Measurements from ENCODE around the gene RNU7-1.
A peak's percentile ranks its signal among the peaks of the same experiment; 100 is the strongest.

The RNU7-1 gene

DNA sequence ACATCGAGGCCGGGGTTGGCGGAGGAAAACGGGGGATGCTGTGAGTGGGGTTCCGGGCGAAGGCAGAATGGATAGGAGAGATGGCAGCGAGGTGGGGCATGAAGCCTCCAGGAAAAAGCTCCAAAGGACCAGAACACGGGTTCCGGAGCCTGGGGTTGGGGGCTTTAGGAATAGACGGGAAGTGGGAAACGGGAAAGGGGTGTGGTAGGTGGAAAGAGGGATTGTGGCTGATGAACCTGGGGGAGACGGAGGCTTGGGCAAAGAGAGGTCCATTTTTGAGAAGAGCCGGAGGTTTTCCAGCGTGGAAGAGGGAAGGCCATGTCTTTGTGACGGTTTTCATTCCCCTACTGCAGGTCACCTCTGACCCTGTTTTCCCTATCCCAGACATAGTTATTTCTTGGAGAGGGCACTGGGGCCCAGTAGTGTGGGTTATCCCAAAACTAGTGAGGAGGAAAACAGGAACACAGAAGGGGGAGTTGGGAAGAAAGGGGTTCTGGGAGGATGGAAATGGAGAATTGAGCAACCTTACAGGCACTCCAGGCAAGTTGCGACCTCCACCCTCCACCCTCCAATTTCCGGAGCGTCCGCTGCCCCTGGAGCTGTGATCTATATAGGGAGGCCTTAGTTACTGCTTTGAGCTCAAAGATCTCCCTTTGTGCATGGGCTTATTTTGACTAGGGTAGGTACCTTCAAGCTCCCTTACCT is 14.8 kb upstream of the RNU7-1 start:
- peaks cover 59% of the 10 kb centered on the region for H3K4me1 ChIP-seq (ENCODE audit: insufficient read depth, low read length)
- no peak for TF ChIP-seq EZH2 (IDR thresholded peaks at IDR 0.05; ENCODE audit: borderline replicate concordance, low read depth, low read length, severe bottlenecking)
- TF ChIP-seq, protein P1, sequence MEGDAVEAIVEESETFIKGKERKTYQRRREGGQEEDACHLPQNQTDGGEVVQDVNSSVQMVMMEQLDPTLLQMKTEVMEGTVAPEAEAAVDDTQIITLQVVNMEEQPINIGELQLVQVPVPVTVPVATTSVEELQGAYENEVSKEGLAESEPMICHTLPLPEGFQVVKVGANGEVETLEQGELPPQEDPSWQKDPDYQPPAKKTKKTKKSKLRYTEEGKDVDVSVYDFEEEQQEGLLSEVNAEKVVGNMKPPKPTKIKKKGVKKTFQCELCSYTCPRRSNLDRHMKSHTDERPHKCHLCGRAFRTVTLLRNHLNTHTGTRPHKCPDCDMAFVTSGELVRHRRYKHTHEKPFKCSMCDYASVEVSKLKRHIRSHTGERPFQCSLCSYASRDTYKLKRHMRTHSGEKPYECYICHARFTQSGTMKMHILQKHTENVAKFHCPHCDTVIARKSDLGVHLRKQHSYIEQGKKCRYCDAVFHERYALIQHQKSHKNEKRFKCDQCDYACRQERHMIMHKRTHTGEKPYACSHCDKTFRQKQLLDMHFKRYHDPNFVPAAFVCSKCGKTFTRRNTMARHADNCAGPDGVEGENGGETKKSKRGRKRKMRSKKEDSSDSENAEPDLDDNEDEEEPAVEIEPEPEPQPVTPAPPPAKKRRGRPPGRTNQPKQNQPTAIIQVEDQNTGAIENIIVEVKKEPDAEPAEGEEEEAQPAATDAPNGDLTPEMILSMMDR (IDR thresholded peaks at IDR 0.05; ENCODE audit: borderline replicate concordance, extremely low read depth, low read length, poor library complexity, severe bottlenecking): no peak
- peak overlapping the region; percentile 21 for H2AFZ ChIP-seq (ENCODE audit: low read depth, low read length)
- H3K79me2 ChIP-seq (ENCODE audit: insufficient read depth, low read length): peaks cover 58% of the 10 kb centered on the region
- no peaks in the 10 kb centered on the region for H3K27me3 ChIP-seq (ENCODE audit: insufficient read depth, low read length, poor library complexity)
- DNase-seq (no peak), ATAC-seq (ENCODE audit: insufficient read depth, low read depth) (no peak)
- H4K20me1 ChIP-seq (ENCODE audit: insufficient read depth, low read length): peaks cover 13% of the 10 kb centered on the region; the same call in 1 of the 2 replicates
- H3K9ac ChIP-seq (ENCODE audit: low read depth, low read length): peak overlapping the region; percentile 70
- H3K9me3 ChIP-seq (ENCODE audit: insufficient read depth, low read length, severe bottlenecking): no peaks in the 10 kb centered on the region
- H3K27ac ChIP-seq (ENCODE audit: low read length): peak overlapping the region; percentile 71
- peaks cover 13% of the 10 kb centered on the region for H3K36me3 ChIP-seq (ENCODE audit: insufficient read depth, low read length)
- peak overlapping the region; percentile 75 to 83 for H3K4me3 ChIP-seq (ENCODE audit: low read depth in 1 of 2, low read length in 2 of 2)
- peak overlapping the region; percentile 90 for H3K4me2 ChIP-seq (ENCODE audit: insufficient read depth, low read length)

- H3K79me2 ChIP-seq (ENCODE audit: insufficient read depth, low read length): peaks cover 63% of the 10 kb centered on the region
- peaks cover 13% of the 10 kb centered on the region; the same call in 1 of the 2 replicates for H4K20me1 ChIP-seq (ENCODE audit: insufficient read depth, low read length)
- no peaks in the 10 kb centered on the region for H3K9me3 ChIP-seq (ENCODE audit: insufficient read depth, low read length, severe bottlenecking)
- H3K27ac ChIP-seq (ENCODE audit: low read length): peak overlapping the region; percentile 71
- DNase-seq (no peak), ATAC-seq (ENCODE audit: insufficient read depth, low read depth) (no peak)
- peak overlapping the region in 1 of 2 experiments; percentile 83; a peak in 3 of 4 replicates for H3K4me3 ChIP-seq (ENCODE audit: low read depth in 1 of 2, low read length in 2 of 2)
- no peak overlapping the region for H2AFZ ChIP-seq (ENCODE audit: low read depth, low read length)
- peaks cover 19% of the 10 kb centered on the region for H3K36me3 ChIP-seq (ENCODE audit: insufficient read depth, low read length)
- peaks cover 50% of the 10 kb centered on the region for H3K4me1 ChIP-seq (ENCODE audit: insufficient read depth, low read length)
- TF ChIP-seq, protein P1 (IDR thresholded peaks at IDR 0.05; ENCODE audit: borderline replicate concordance, extremely low read depth, low read length, poor library complexity, severe bottlenecking): no peak
- TF ChIP-seq EZH2 (IDR thresholded peaks at IDR 0.05; ENCODE audit: borderline replicate concordance, low read depth, low read length, severe bottlenecking): no peak
- peak overlapping the region; percentile 90 for H3K4me2 ChIP-seq (ENCODE audit: insufficient read depth, low read length)
- no peaks in the 10 kb centered on the region for H3K27me3 ChIP-seq (ENCODE audit: insufficient read depth, low read length, poor library complexity)
- peak overlapping the region; percentile 70 for H3K9ac ChIP-seq (ENCODE audit: low read depth, low read length)
Measured at GRCh38 chr12:6929466-6930452, 13.9 kb upstream of the RNU7-1 start.

DNA sequence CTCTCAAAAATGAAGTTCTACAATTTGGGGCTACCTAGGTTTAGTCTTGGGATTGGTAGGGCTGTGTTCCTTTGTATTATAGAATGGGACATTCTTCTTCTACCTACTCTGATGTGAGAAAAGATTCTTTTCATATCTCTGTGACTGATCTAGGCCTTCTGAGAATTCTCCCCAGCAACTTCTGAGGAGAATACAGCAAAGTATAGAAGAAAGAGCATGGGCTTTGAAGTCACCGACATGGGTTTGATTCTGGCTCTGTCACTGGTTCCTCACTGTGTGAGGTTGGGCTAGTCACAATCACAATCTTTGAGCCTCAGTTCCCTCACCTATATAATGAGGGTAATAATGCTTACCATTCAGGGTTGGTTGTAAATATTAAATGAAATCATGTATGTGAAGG is 10.8 kb upstream of the RNU7-1 start:
- Histone ChIP-seq H2AFZ (ENCODE audit: low read depth, low read length) (no peak overlapping the region), H3K79me2 (ENCODE audit: insufficient read depth, low read length) (peaks cover 82% of the 10 kb centered on the region), H3K36me3 (ENCODE audit: insufficient read depth, low read length) (peaks cover 42% of the 10 kb centered on the region), H3K4me2 (ENCODE audit: insufficient read depth, low read length) (no peak overlapping the region), H3K27me3 (ENCODE audit: insufficient read depth, low read length, poor library complexity) (no peaks in the 10 kb centered on the region), H3K4me3 (ENCODE audit: low read depth in 1 of 2, low read length in 2 of 2) (no peak overlapping the region), H3K9me3 (ENCODE audit: insufficient read depth, low read length, severe bottlenecking) (no peaks in the 10 kb centered on the region), H3K4me1 (ENCODE audit: insufficient read depth, low read length) (peaks cover 46% of the 10 kb centered on the region), H4K20me1 (ENCODE audit: insufficient read depth, low read length) (peaks cover 21% of the 10 kb centered on the region), H3K9ac (ENCODE audit: low read depth, low read length) (no peak overlapping the region), H3K27ac (ENCODE audit: low read length) (no peak overlapping the region)
- DNase-seq (no peak), ATAC-seq (ENCODE audit: insufficient read depth, low read depth) (peak; percentile 12; the same call in 1 of the 3 replicates)
- TF ChIP-seq, protein P1 (IDR thresholded peaks at IDR 0.05; ENCODE audit: borderline replicate concordance, extremely low read depth, low read length, poor library complexity, severe bottlenecking): no peak
- TF ChIP-seq EZH2 (IDR thresholded peaks at IDR 0.05; ENCODE audit: borderline replicate concordance, low read depth, low read length, severe bottlenecking): no peak
